Activated CD4-positive, alpha-beta T cell treated with anti-CD3 and anti-CD28 coated beads, Interleukin-2, amount 50 U/mL, for 48 hours (primary cell): ENCODE measurements around the gene FNDC3B.
"Not testable (repeated sequence)": the region's sequence is repeated elsewhere in the genome, so short reads cannot be mapped to it uniquely, and the experiment has no call there.

ENCODE experiments used
- DNase-seq, 2 experiments: peaks; one replicate each; pipeline ENCODE4 v3.0.0-alpha.2; 2020

The FNDC3B gene

GRCh38 chr3:172034786-172035685 lies 4.3 kb upstream of the FNDC3B start:
- no peak for DNase-seq

GRCh38 chr3:172036541-172037215 lies 2.7 kb upstream of the FNDC3B start:
- no peak for DNase-seq

- DNase-seq, result no peak
Observed at GRCh38 chr3:172038798-172039435, 461 bp upstream of the FNDC3B start.

- DNase-seq, result peak; percentile 38 to 53
Observed at GRCh38 chr3:172040078-172040980, 951 bp downstream of the FNDC3B start.

GRCh38 chr3:172040981-172041963 lies 1.9 kb downstream of the FNDC3B start:
- DNase-seq, result no peak

- no peak for DNase-seq
Observed at GRCh38 chr3:172042136-172042662, 2.8 kb downstream of the FNDC3B start.

GRCh38 chr3:172042663-172043179 lies 3.3 kb downstream of the FNDC3B start:
- not testable (repeated sequence) for DNase-seq

- DNase-seq, result no peak
Observed at GRCh38 chr3:172043233-172043632, 3.9 kb downstream of the FNDC3B start.

GRCh38 chr3:172043766-172044165 lies 4.4 kb downstream of the FNDC3B start:
- no peak for DNase-seq

- no peak for DNase-seq
Observed at GRCh38 chr3:172044833-172045585, 5.6 kb downstream of the FNDC3B start.

GRCh38 chr3:172046268-172046915 lies 7.0 kb downstream of the FNDC3B start:
- DNase-seq, result no peak

- no peak for DNase-seq
Observed at GRCh38 chr3:172047567-172048115, 8.3 kb downstream of the FNDC3B start.

- DNase-seq, result no peak
Observed at GRCh38 chr3:172048599-172048998, 9.2 kb downstream of the FNDC3B start.

GRCh38 chr3:172051310-172051956 lies 12.1 kb downstream of the FNDC3B start:
- DNase-seq, result no peak

- DNase-seq, result no peak
Observed at GRCh38 chr3:172051957-172052354, 12.6 kb downstream of the FNDC3B start.

GRCh38 chr3:172052405-172052804 lies 13.0 kb downstream of the FNDC3B start:
- DNase-seq, result no peak

GRCh38 chr3:172054115-172054764 lies 14.9 kb downstream of the FNDC3B start:
- DNase-seq, result no peak

- no peak for DNase-seq
Observed at GRCh38 chr3:172056416-172056815, 17.0 kb downstream of the FNDC3B start.
